Measurements from ENCODE around the gene PARP12.

Gene PARP12

DNA sequence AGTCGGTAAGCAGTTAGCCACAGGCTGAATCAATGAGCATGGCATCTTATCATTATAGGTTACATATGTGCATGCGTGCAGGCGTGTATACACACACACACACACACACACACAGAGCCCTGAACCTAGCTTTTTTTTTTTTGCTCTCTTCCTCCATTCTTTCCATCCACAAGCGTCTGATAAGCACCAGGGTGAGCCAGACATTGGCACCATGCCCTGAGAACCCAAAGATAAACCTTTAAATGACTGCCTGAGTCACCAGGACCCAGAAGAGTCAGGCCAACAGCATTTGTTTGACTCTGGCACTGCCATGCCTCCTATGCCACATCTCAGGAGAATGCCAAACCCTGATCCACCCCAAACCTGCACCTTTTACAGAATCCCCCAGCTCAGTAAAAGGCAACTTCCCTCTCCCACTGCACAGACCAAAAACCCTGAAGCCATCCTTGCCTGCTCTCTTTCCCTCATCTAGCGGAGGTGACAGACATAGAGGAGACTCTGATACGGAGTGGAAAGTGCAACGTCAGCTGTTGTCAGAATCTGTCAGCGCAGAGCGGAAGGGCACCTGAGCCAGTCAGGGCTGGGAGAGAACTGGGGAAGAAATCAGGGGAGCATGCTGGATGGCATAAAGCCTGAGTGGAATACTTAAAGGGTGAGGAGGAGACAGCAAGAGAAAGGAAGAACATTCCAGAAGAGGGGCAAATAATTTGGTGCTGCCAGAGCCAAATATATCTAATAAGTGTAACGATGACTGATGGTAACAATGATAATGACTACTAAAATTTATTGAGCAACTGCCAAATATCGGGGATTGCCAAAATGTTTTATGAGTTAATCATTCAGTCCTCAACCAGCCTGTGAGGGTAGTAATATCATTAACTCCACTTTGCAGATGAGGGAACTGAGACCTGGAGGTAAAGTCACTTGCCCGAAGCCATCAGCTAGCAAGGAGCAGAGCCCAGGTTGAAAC, 3.2 kb downstream of the PARP12 start:
- DNase-seq (ENCODE audit: low read depth): peak; percentile 78
- H3K4me3 ChIP-seq (ENCODE audit: low read length): no peak overlapping the region

GRCh38 chr7:140058517-140058916, 4.2 kb downstream of the PARP12 start:
- TF ChIP-seq, protein P1, sequence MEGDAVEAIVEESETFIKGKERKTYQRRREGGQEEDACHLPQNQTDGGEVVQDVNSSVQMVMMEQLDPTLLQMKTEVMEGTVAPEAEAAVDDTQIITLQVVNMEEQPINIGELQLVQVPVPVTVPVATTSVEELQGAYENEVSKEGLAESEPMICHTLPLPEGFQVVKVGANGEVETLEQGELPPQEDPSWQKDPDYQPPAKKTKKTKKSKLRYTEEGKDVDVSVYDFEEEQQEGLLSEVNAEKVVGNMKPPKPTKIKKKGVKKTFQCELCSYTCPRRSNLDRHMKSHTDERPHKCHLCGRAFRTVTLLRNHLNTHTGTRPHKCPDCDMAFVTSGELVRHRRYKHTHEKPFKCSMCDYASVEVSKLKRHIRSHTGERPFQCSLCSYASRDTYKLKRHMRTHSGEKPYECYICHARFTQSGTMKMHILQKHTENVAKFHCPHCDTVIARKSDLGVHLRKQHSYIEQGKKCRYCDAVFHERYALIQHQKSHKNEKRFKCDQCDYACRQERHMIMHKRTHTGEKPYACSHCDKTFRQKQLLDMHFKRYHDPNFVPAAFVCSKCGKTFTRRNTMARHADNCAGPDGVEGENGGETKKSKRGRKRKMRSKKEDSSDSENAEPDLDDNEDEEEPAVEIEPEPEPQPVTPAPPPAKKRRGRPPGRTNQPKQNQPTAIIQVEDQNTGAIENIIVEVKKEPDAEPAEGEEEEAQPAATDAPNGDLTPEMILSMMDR (conservative IDR thresholded peaks at IDR 0.05; ENCODE audit: low read depth, low read length): no peak
- H3K4me3 ChIP-seq (ENCODE audit: low read length): no peak overlapping the region
- DNase-seq (ENCODE audit: low read depth): no peak

More for the DNA sequence above, 3.2 kb downstream of the PARP12 start:
- TF ChIP-seq, protein P1 (conservative IDR thresholded peaks at IDR 0.05; ENCODE audit: low read depth, low read length): no peak

- no peak for DNase-seq (ENCODE audit: low read depth)
- TF ChIP-seq, protein P1 (conservative IDR thresholded peaks at IDR 0.05; ENCODE audit: low read depth, low read length): no peak
- H3K4me3 ChIP-seq (ENCODE audit: low read length): no peak overlapping the region
Measured at GRCh38 chr7:140057143-140057535, 5.6 kb downstream of the PARP12 start.

- H3K4me3 ChIP-seq (ENCODE audit: low read length): no peak overlapping the region
- TF ChIP-seq, protein P1 (conservative IDR thresholded peaks at IDR 0.05; ENCODE audit: low read depth, low read length): no peak
- no peak for DNase-seq (ENCODE audit: low read depth)
Measured at GRCh38 chr7:140056431-140057142, 6.2 kb downstream of the PARP12 start.

GRCh38 chr7:140055833-140056232, 6.9 kb downstream of the PARP12 start:
- no peak overlapping the region for H3K4me3 ChIP-seq (ENCODE audit: low read length)
- TF ChIP-seq, protein P1 (conservative IDR thresholded peaks at IDR 0.05; ENCODE audit: low read depth, low read length): no peak
- no peak for DNase-seq (ENCODE audit: low read depth)

DNA sequence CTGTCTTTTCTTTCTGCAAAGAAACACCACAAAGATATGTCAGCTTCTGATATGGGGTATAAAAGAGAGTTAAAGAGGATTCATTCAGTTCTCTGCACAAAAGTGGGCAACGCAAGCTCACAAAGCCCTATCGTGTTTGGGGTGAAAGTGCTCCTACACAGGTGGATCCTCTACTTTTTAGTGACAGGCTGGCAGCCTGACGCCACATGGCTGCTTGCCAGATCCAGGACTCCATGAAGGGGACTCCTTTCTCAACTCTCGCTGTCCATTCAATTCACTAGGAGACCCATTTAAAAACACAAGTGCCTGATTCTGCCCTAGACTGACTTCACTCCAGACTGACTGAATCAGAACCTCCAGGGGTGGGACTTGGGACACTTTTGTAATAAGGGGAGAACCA, 8.0 kb downstream of the PARP12 start:
- no peak overlapping the region for H3K4me3 ChIP-seq (ENCODE audit: low read length)
- no peak for DNase-seq (ENCODE audit: low read depth)
- TF ChIP-seq, protein P1 (conservative IDR thresholded peaks at IDR 0.05; ENCODE audit: low read depth, low read length): no peak
